ENCODE measurements around the gene IPO4. TPM values are rescaled to one million over a fixed set of nuclear protein-coding genes. Genes with fewer than 3 reads are reported as not detected.

The IPO4 gene
- total and polyA plus RNA-seq, 2 of the 13 experiments (the other 11 are each of a cell fraction or from before 2014, with no cell fraction given): 39.0 to 179 TPM

- no peak for TF ChIP-seq ZUFSP (CRISPR knock-in tag; IDR thresholded peaks at IDR 0.05; ENCODE audit: borderline replicate concordance)
- TF ChIP-seq ZFP41 (CRISPR knock-in tag; IDR thresholded peaks at IDR 0.05; ENCODE audit: borderline replicate concordance): no peak
- no peak for TF ChIP-seq HIC2 (CRISPR knock-in tag; IDR thresholded peaks at IDR 0.05; ENCODE audit: low read depth)
- TF ChIP-seq LCORL (IDR thresholded peaks at IDR 0.05): no peak
- TF ChIP-seq LCORL (CRISPR knock-in tag; IDR thresholded peaks at IDR 0.05): no peak
- TF ChIP-seq MAFK (conservative IDR thresholded peaks at IDR 0.05 in 1 of 2, IDR thresholded peaks at IDR 0.05 in 1 of 2; ENCODE audit: low read length in 2 of 2): peak; percentile 90 to 92
- TF ChIP-seq GLI4 (CRISPR knock-in tag; IDR thresholded peaks at IDR 0.05; ENCODE audit: borderline replicate concordance): no peak
- 0 out of 2 replicates have a peak, but pooled peaks have one; percentile 30 for TF ChIP-seq TIGD3 (CRISPR knock-in tag; IDR thresholded peaks at IDR 0.05; ENCODE audit: borderline replicate concordance)
- no peak for TF ChIP-seq MTERF4 (CRISPR knock-in tag; IDR thresholded peaks at IDR 0.05)
- TF ChIP-seq JARID2 (CRISPR knock-in tag; IDR thresholded peaks at IDR 0.05; ENCODE audit: insufficient replicate concordance): no peak
- TF ChIP-seq FOXM1 (CRISPR knock-in tag; IDR thresholded peaks at IDR 0.05): no peak
- TF ChIP-seq SOX13 (IDR thresholded peaks at IDR 0.05): no peak
- TF ChIP-seq SOX13 (CRISPR knock-in tag; conservative IDR thresholded peaks at IDR 0.05 in 1 of 2, IDR thresholded peaks at IDR 0.05 in 1 of 2): no peak
- TF ChIP-seq ZNF326 (CRISPR knock-in tag; IDR thresholded peaks at IDR 0.05; ENCODE audit: borderline replicate concordance): no peak
- TF ChIP-seq KLF15 (CRISPR knock-in tag; IDR thresholded peaks at IDR 0.05; ENCODE audit: borderline replicate concordance): no peak
- TF ChIP-seq FOXC1 (CRISPR knock-in tag; IDR thresholded peaks at IDR 0.05; ENCODE audit: borderline replicate concordance): no peak
- TF ChIP-seq JUNB (CRISPR knock-in tag; IDR thresholded peaks at IDR 0.05; ENCODE audit: borderline replicate concordance): peak; percentile 37; the same call in 1 of the 2 replicates
- TF ChIP-seq ZNF160 (CRISPR knock-in tag; IDR thresholded peaks at IDR 0.05): no peak
- no peak for TF ChIP-seq ARID3A (IDR thresholded peaks at IDR 0.05; ENCODE audit: low read depth, low read length)
- TF ChIP-seq SKI (IDR thresholded peaks at IDR 0.05; ENCODE audit: partially characterized antibody): no peak
Measured at GRCh38 chr14:24204163-24205146, 15.8 kb upstream of the IPO4 start (continued).

Measured in HepG2 (cell line).